LHCN-M2 (cell line): ENCODE measurements around the gene STX11. TPM values are rescaled to one million over a fixed set of nuclear protein-coding genes. Genes with fewer than 3 reads are reported as not detected.
"Not testable (repeated sequence)": the region's sequence is repeated elsewhere in the genome, so short reads cannot be mapped to it uniquely, and the experiment has no call there.

Experiments
- DNase-seq: peaks from one replicate; pipeline ENCODE4 v3.0.0-alpha.2; 2012; ENCODE audit warnings: low read depth
- polyA plus RNA-seq: library from polyadenylated mRNA; unstranded; fragments of >200 nt; gene quantifications from one replicate; pipeline ENCODE4 v1.2.1, GENCODE V29; 2012; ENCODE audit warnings: missing spikeins
- total RNA-seq: library from RNA; depleted of rRNA; stranded (reverse); fragments of >200 nt; gene quantifications from 2 replicates; pipeline ENCODE4 v1.2.3, GENCODE V29; 2014; rRNA removed

The STX11 gene
- total RNA-seq: 4.8 and 7.4 TPM in 2 replicates
- polyA plus RNA-seq: 0.58 TPM

DNA sequence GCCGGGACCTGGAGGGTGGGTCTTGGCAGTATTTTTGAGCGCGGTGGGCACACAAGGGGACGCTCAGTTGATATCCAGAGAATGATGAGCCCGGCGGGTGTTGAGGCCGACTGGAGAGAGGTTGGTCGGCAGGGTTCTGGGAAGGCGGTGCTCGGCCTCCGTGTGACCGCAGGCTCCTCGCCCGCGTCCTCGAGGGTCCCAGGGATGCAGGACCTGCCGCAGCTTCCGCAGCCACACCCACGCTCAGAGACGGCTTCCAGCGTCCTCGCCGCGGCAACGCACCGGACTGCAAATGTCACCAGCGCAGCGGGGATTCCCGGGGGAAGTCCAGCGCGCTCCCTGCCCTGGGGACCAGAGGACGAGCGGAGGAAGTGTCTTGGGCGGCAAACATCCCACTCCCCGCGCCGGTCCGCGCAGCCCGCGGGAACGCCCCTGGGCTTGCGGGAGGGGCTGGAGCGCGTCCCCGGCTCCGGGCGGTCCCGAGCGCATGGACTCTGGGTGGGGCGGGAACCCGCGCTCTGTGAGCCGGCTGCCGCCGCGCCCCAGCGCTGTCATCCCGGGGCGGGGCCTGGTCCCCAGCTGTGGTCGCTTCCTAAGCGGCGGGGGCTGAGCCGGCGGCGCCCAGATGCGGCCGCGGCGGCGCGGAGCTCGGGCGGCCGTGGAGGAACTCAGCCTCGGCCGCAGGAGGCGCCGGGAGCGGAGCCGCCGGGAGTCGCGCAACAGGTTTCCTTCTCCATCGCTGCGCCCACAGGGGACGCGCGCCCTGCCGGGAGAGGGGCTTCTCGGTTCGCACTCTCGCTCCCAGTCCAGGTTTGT lies at the start of gene STX11:
STX11 (plus strand) TSS at position 624 of the 816 bp plus-strand sequence. CDS start 36,111 bp downstream, outside the sequence.
- DNase-seq: peak; percentile 54

DNA sequence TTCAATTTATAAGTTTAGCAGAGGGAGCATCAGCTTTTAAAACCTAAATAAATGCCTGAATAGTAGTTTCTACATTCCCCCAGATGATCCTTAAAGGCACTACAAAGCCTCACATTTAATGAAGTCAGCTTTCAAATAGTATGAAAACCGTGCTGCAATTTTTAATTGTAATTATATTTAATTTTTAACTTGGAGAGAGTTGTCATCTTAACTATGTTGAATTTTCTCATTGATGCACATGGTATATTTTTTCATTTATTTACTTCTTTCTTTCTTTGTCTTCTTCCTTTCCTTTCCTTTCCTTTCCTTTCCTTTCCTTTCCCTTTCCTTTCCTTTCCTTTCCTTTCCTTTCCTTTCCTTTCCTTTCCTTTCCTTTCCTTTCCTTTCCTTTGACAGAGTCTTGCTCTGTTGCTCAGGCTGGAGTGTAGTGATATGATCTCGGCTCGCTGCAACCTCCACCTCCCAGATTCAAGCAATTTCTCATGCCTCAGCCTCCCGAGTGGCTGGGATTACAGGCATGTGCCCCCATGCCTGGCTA lies 47.2 kb upstream of the STX11 start:
- no peak for DNase-seq

- DNase-seq: no peak
Measured at GRCh38 chr6:144104488-144104887, 45.8 kb upstream of the STX11 start.

GRCh38 chr6:144104898-144105487 lies 45.3 kb upstream of the STX11 start:
- peak; percentile 86 for DNase-seq

DNA sequence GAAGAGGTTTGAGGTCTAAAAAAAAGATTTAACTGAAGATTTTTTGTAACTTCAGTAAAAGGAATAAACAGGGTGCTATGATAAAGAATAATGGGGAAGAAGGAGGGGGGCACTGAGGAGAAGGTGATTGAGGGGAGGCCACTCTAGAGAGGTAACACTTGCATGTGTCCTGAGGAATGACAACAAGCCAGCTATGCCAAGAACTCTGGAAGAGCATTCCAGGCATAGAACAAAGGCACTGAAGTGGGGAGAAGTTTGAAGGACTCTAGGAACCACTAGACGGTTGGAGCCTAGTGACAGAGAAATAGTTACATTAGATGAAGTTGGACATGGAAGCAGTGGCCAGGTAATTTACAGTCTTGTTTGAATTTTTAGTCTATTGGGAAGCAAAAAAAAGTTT lies 44.1 kb upstream of the STX11 start:
- DNase-seq: no peak

- no peak for DNase-seq
Measured at GRCh38 chr6:144110210-144110609, 40.1 kb upstream of the STX11 start.

- DNase-seq: no peak
Measured at GRCh38 chr6:144113366-144113765, 37.0 kb upstream of the STX11 start.

DNA sequence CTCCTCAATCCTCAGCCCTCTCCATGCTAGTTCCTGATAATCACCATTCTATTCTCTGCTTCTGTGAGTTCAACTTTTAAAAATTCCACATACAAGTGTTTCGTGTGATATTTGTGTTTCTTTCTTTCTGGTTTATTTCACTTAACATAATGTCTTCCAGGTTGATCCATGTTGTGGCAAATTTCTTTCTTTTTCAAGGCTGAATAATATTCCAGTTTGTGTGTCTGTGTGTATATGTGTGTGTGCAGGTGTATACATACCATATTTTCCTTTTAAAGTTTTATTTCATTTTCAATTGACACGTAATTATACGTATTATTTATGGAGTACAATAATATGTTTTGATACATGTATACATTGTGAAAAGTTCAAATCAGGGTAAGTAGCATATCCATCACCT lies 35.1 kb upstream of the STX11 start:
- DNase-seq: no peak

DNA sequence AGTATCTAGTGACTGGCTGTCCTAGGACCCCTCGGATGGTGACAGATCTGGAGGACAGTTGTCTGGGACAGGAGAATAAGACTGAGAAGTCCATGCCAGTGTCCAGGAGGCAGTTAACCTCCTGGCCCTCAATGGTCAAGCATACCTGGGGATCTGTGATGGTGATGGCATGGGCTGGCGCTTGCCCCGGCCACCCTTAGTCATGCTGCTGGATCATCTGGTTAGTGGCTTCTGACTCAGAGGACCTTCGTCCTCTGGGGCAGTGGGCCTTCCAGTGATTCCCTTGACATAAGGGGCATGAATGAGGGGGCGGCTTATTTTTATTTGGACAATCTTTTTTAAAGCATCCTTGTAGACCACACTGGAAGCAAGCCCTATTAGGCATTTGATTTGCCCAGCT lies 30.9 kb upstream of the STX11 start:
- DNase-seq: no peak

DNA sequence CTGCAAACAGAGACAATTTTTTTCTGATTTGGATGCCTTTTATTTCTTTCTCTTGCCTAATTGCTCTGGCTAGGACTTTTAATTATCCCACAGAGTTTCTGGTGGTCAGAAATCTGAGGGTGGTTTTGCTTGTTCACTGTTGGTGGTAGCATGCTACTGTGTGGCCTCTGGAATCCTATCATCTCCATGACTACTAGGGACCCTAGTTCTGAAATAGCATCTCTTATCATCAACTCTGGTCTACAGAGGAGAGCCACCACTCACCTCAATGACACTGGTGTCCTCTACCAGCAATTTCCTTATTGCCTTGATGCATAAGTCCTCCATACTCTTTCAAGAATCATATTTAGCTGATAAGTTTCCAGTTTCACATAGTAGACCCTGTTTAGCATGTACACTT lies 27.5 kb upstream of the STX11 start:
- no peak for DNase-seq

GRCh38 chr6:144123421-144123820 lies 26.9 kb upstream of the STX11 start:
- no peak for DNase-seq

- no peak for DNase-seq
Measured at GRCh38 chr6:144123836-144124235, 26.5 kb upstream of the STX11 start.

DNA sequence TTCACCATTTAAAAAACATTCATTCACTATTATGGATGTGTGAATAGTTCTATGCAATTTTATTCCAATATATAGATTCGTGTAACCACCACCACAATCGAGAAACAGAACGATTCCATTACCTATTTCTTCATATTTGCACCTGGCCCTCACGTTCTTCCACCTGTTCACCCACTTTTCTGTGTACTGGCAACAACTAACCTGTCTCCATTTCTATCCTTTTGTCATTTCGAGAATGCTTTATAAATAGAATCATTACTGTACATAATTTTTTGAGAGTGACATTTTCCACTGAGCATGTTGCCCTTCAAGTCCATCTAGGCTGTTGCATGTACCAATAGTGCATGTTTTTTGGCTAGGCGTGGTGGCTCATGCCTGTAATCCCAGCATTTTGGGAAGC lies 23.2 kb upstream of the STX11 start:
- DNase-seq: no peak

- no peak for DNase-seq
Measured at GRCh38 chr6:144129469-144129868, 20.8 kb upstream of the STX11 start.

DNA sequence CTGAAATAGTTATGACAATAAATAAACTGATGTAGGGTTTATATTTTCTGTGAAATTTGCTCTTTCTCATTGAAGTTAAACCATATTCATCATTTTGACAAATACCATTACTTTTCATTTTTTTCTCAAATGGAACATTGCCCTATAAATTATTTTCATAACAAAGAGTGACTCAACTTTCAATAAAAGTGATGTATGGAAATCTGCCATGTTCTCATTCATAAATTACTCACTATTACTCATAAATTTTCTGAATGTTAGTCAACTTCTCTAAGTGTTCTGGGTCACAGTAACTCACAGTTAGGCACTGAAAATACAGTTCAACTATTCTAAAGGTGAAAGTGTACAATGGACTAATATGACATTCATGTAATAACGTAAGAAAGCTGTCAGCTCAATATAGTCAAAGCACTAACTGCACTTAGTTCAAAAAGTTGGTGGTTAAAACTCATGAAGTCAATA lies 19.0 kb upstream of the STX11 start:
- peak; percentile 80 for DNase-seq

- DNase-seq: not testable (repeated sequence)
Measured at GRCh38 chr6:144132167-144132690, 18.1 kb upstream of the STX11 start.

GRCh38 chr6:144133225-144133821 lies 17.0 kb upstream of the STX11 start:
- DNase-seq: no peak

DNA sequence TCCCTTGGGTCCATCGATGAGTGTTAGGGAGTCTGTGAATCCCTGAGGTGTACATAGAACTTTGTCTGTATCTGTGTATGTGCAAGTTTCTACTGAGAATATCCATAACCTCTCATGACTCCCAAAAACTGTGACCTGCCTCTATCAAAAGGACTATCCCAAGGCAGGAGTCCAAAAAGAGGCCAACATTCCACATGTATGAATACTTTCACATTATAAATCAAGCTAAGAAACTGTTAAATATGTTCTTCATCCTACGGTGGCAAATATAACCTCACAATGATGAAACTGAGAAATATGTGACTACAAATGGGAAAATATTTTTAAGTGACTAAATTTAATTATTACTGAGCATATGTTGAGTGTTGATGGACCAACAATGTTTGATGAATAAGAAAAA lies 16.1 kb upstream of the STX11 start:
- DNase-seq: peak; percentile 38

DNA sequence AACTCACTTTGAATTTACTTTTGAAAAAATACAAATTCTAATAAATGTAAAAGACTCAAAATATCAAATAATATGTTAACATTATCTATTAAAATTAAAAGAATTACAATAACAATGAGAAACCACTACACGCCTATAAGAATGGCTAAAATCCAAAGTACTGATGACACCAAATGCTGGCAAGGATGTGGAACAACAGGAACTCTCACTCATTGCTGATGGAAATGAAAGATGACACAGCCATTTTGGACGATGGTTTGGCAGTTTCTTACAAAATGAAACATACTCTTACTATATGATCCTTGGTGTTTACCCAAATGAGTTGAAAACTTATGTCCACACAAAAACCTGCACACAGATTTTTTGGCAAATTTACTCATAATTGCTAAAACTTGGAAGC lies 15.6 kb upstream of the STX11 start:
- DNase-seq: no peak

DNA sequence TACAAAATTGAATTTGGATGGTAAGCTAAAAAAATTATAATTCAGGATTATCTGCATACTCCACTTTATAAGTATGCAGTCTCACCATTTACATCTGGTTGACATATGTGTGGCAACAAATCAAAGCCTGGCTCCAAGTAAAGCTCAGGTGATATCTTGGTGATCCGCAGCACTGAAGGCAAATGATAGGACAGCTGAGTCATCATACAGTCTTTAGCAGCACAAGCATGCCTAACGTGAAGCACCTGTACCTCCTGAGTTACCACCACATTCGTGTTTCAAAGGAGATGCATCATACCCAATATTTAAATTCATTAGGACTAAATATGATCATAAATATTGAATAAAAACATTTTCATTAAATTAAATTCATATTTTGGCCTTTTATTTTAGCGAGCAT lies 11.8 kb upstream of the STX11 start:
- no peak for DNase-seq

- DNase-seq: no peak
Measured at GRCh38 chr6:144139817-144140216, 10.5 kb upstream of the STX11 start.

- DNase-seq: no peak
Measured at GRCh38 chr6:144140867-144141266, 9.4 kb upstream of the STX11 start.
